ENCODE data around the gene SAP130. TPM values are rescaled to one million over a fixed set of nuclear protein-coding genes. Genes with fewer than 3 reads are reported as not detected.

SAP130 gene
- total and polyA plus RNA-seq, 2 of the 8 experiments (the other 6 are each of a cell fraction or from before 2014, with no cell fraction given): 51.4 to 54.3 TPM

DNA sequence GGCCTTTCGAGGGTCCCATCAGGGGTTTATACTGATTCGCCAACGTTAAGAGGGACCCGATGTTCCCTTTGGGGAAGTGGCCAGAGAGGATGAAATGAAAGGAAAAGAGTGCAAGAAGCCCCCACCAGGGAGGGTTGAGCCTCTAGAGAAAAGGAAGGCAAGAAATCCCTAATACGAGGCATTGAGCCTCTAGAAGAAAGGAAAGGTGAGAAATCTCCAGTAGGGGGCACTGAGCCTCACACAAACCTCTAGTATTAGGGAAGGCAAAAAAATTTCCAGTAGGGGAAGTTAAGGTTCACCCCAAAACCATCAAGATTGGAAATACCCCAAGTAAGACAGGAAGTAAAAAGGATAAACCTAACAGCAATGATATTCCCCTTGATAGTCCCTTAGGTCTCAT is 9.8 kb upstream of the SAP130 start:
- 52% methylated on average over 5 of the region's 5 CpGs; no CpG with 5 or more reads in 1 of the 2 experiments for WGBS, 2 experiments (ENCODE audit: extremely low coverage in 1 of 2, insufficient coverage in 1 of 2, insufficient read length in 1 of 2, insufficient replicate concordance in 2 of 2, low coverage in 1 of 2, low lambda C conversion rate in 2 of 2, missing lambda C conversion rate in 1 of 2)
- no peak overlapping the region for H3K56ac ChIP-seq (replicated peaks; ENCODE audit: insufficient read length, low read depth, low read length)
- no peak overlapping the region for H4K8ac ChIP-seq (ENCODE audit: extremely low read depth, insufficient read depth, low read length)
- peaks cover 0 to 3% of the 10 kb centered on the region in 2 experiments; a peak in 1 of 4 replicates for H3K9me3 ChIP-seq (ENCODE audit: insufficient read depth in 2 of 2, low read depth in 1 of 2, low read length in 1 of 2)
- FAIRE-seq (peak; percentile 88), DNase-seq (ENCODE audit: low read depth in 1 of 2, low spot score in 2 of 2) (peak in 1 of 2 experiments; percentile 56)
- CTCF ChIA-PET (ENCODE audit: partially characterized antibody): interaction anchor here (0.6 to 2.7 kb wide), 6 partner anchors 10 to 533 kb away, joined by 3 to 12 read pairs (median 3); no protein-coding TSS in a partner anchor
- H3K9ac ChIP-seq (replicated peaks in 1 of 4; ENCODE audit: extremely low read depth in 1 of 4, low read depth in 3 of 4, low read length in 3 of 4): no peak overlapping the region
- H3K36me3 ChIP-seq (ENCODE audit: control insufficient read depth in 2 of 4, insufficient read depth in 4 of 4, low read length in 3 of 4): no peaks in the 10 kb centered on the region
- H2BK120ac ChIP-seq (replicated peaks; ENCODE audit: low read depth, low read length): no peak overlapping the region
- H4K5ac ChIP-seq (ENCODE audit: insufficient read length, low read depth, low read length): no peak overlapping the region
- H3K23ac ChIP-seq (ENCODE audit: insufficient read length): no peak overlapping the region
- H3K27me3 ChIP-seq (replicated peaks in 1 of 4; ENCODE audit: control insufficient read depth in 3 of 4, extremely low read depth in 1 of 4, insufficient read depth in 3 of 4, low read length in 3 of 4): no peaks in the 10 kb centered on the region
- H3K18ac ChIP-seq (ENCODE audit: extremely low read depth, low read length): no peak overlapping the region
- no peak overlapping the region for H3K4ac ChIP-seq (replicated peaks; ENCODE audit: insufficient read length, low read depth, low read length)
- H4K20me1 ChIP-seq (replicated peaks in 1 of 2; ENCODE audit: control insufficient read depth in 1 of 2, insufficient read depth in 2 of 2, low read length in 2 of 2): no peaks in the 10 kb centered on the region
- no peaks in the 10 kb centered on the region for H3K79me2 ChIP-seq (ENCODE audit: control insufficient read depth in 1 of 2, insufficient read depth in 2 of 2, low read length in 2 of 2)
- no peak overlapping the region for H3K4me2 ChIP-seq (ENCODE audit: insufficient read depth in 1 of 2, low read depth in 2 of 2, low read length in 2 of 2)
- H3K4me1 ChIP-seq (replicated peaks in 1 of 4; ENCODE audit: control insufficient read depth in 3 of 4, insufficient read depth in 4 of 4, low read length in 3 of 4): no peaks in the 10 kb centered on the region; a peak in 1 of 7 replicates
- H2BK5ac ChIP-seq (ENCODE audit: low read depth, low read length): no peak overlapping the region
- H3K23me2 ChIP-seq (ENCODE audit: low read depth, low read length): no peaks in the 10 kb centered on the region
- no peaks in the 10 kb centered on the region for H3K79me1 ChIP-seq (ENCODE audit: low read depth, low read length)
- H2BK20ac ChIP-seq (ENCODE audit: low read length): no peak overlapping the region
- no peak overlapping the region for H2BK15ac ChIP-seq (ENCODE audit: low read length)
- H2BK12ac ChIP-seq (ENCODE audit: low read depth, low read length): no peak overlapping the region
- H3K4me3 ChIP-seq (ENCODE audit: extremely low read depth in 1 of 4, insufficient read depth in 2 of 4, low read depth in 3 of 4, low read length in 4 of 4): no peak overlapping the region
- H2AFZ ChIP-seq (ENCODE audit: low read length): peak overlapping the region; percentile 77; the same call in 1 of the 2 replicates
- H4K91ac ChIP-seq (replicated peaks; ENCODE audit: insufficient read length, low read length): no peak overlapping the region
- no peak overlapping the region for H3K14ac ChIP-seq (ENCODE audit: insufficient read length)
- POLR2A ChIA-PET (ENCODE audit: partially characterized antibody): no interaction called here
- no peak overlapping the region for H3K27ac ChIP-seq (ENCODE audit: low read depth, low read length)
- H2AK5ac ChIP-seq (ENCODE audit: low read depth, low read length): no peak overlapping the region

Measured in H1 (cell line).